Measurements from ENCODE around the gene ARHGAP12. TPM values are rescaled to one million over a fixed set of nuclear protein-coding genes. Genes with fewer than 3 reads are reported as not detected.
"Not testable (repeated sequence)": the region's sequence is repeated elsewhere in the genome, so short reads cannot be mapped to it uniquely, and the experiment has no call there.

The ARHGAP12 gene
- polyA plus RNA-seq, 1 of the 3 experiments (the other 2 are of a cell fraction), result 8.6 TPM

- TF ChIP-seq ZBTB33 (IDR thresholded peaks at IDR 0.05; ENCODE audit: borderline replicate concordance, low read depth), result no peak
- no peak for TF ChIP-seq TAF1 (IDR thresholded peaks at IDR 0.05; ENCODE audit: borderline replicate concordance, low read depth, low read length)
- peak; percentile 72 for TF ChIP-seq JUND (IDR thresholded peaks at IDR 0.05)
- TF ChIP-seq RXRA (IDR thresholded peaks at IDR 0.05; ENCODE audit: borderline replicate concordance, low read depth), result no peak
- no peak for TF ChIP-seq USF1 (IDR thresholded peaks at IDR 0.05; ENCODE audit: borderline replicate concordance, low read depth)
- peak; percentile 78; the same call in 1 of the 2 replicates for TF ChIP-seq FOSL2 (IDR thresholded peaks at IDR 0.05; ENCODE audit: borderline replicate concordance, low read depth)
These were observed 159.1 kb downstream of the ARHGAP12 start (continued) for GRCh38 chr10:31769564-31769963.

GRCh38 chr10:31768935-31769334 lies 159.7 kb downstream of the ARHGAP12 start:
- Histone ChIP-seq H3K27ac (ENCODE audit: low read depth in 2 of 2, low read length in 1 of 2) (peak overlapping the region in 1 of 2 experiments; percentile 82; a peak in 2 of 4 replicates), H3K9ac (peak overlapping the region; percentile 42; the same call in 1 of the 2 replicates), H3F3A (replicated peaks; ENCODE audit: insufficient read depth) (peaks cover 30% of the 10 kb centered on the region)
- H2AFZ ChIP-seq (ENCODE audit: low read depth); H3K4me2 ChIP-seq; H3K9me2 ChIP-seq; H4K20me1 ChIP-seq (ENCODE audit: insufficient read depth); DNase-seq; H3K4me3 ChIP-seq (ENCODE audit: low read depth in 2 of 2, low read length in 1 of 2); H3K9me3 ChIP-seq; H3K4me1 ChIP-seq (ENCODE audit: control insufficient read depth in 1 of 2, insufficient read depth in 2 of 2, low read depth in 1 of 2, low read length in 1 of 2); H3K36me3 ChIP-seq (replicated peaks in 1 of 2; ENCODE audit: control insufficient read depth in 1 of 2, insufficient read depth in 2 of 2, low read length in 1 of 2); H3K27me3 ChIP-seq (ENCODE audit: insufficient read depth); H3K79me2 ChIP-seq (ENCODE audit: insufficient read depth); POLR2A ChIA-PET: not testable (repeated sequence)
- CTCF ChIA-PET, result interaction anchor here (0.8 to 2.2 kb wide), 7 partner anchors 11 to 985 kb away, joined by 3 to 16 read pairs (median 9); no protein-coding TSS in a partner anchor
- WGBS (ENCODE audit: low lambda C conversion rate), result 86% methylated on average over 7 of the region's 7 CpGs
- TF ChIP-seq JUND (IDR thresholded peaks at IDR 0.05) (peak; percentile 4; the same call in 1 of the 2 replicates), FOSL2 (IDR thresholded peaks at IDR 0.05; ENCODE audit: borderline replicate concordance, low read depth) (0 out of 2 replicates have a peak, but pooled peaks have one; percentile 51), RXRA (IDR thresholded peaks at IDR 0.05; ENCODE audit: borderline replicate concordance, low read depth) (0 out of 2 replicates have a peak, but pooled peaks have one; percentile 25)

GRCh38 chr10:31768467-31768866 lies 160.2 kb downstream of the ARHGAP12 start:
- Histone ChIP-seq H3K4me3 (ENCODE audit: low read depth in 2 of 2, low read length in 1 of 2) (no peak overlapping the region), H3K4me2 (no peak overlapping the region), H4K20me1 (ENCODE audit: insufficient read depth) (no peaks in the 10 kb centered on the region), H2AFZ (ENCODE audit: low read depth) (no peak overlapping the region), H3K9me2 (no peaks in the 10 kb centered on the region), H3K27me3 (ENCODE audit: insufficient read depth) (no peaks in the 10 kb centered on the region), H3K79me2 (ENCODE audit: insufficient read depth) (no peaks in the 10 kb centered on the region), H3F3A (replicated peaks; ENCODE audit: insufficient read depth) (peaks cover 30% of the 10 kb centered on the region), H3K4me1 (ENCODE audit: control insufficient read depth in 1 of 2, insufficient read depth in 2 of 2, low read depth in 1 of 2, low read length in 1 of 2) (peaks cover 7 to 8% of the 10 kb centered on the region in 2 experiments; a peak in 2 of 4 replicates), H3K27ac (ENCODE audit: low read depth in 2 of 2, low read length in 1 of 2) (peak overlapping the region in 1 of 2 experiments; percentile 82; a peak in 2 of 4 replicates), H3K9me3 (no peaks in the 10 kb centered on the region), H3K36me3 (replicated peaks in 1 of 2; ENCODE audit: control insufficient read depth in 1 of 2, insufficient read depth in 2 of 2, low read length in 1 of 2) (no peaks in the 10 kb centered on the region), H3K9ac (no peak overlapping the region; the same call in 1 of the 2 replicates)
- peak; percentile 74 for TF ChIP-seq PBX3 (IDR thresholded peaks at IDR 0.05)
- no peak for TF ChIP-seq GATA2 (CRISPR knock-in tag; IDR thresholded peaks at IDR 0.05)
- peak; percentile 38; the same call in 1 of the 2 replicates for TF ChIP-seq FOSL2 (IDR thresholded peaks at IDR 0.05; ENCODE audit: borderline replicate concordance, low read depth)
- TF ChIP-seq JUND (IDR thresholded peaks at IDR 0.05), result peak; percentile 50
- peak; percentile 28; the same call in 1 of the 2 replicates for TF ChIP-seq NFIC (IDR thresholded peaks at IDR 0.05; ENCODE audit: borderline replicate concordance)
- peak; percentile 23 for TF ChIP-seq TCF12 (IDR thresholded peaks at IDR 0.05)
- no peak for DNase-seq
- POLR2A ChIA-PET, result no interaction called here
- WGBS (ENCODE audit: low lambda C conversion rate), result 97% methylated on average over 1 of the region's 1 CpG
- CTCF ChIA-PET, result interaction anchor here (0.8 to 2.2 kb wide), 4 partner anchors 11 to 984 kb away, joined by 3 to 13 read pairs (median 4); no protein-coding TSS in a partner anchor
